Fibroblast of skin of right biceps (primary cell): ENCODE data around the gene PNCK.
"Not testable (repeated sequence)": the region's sequence is repeated elsewhere in the genome, so short reads cannot be mapped to it uniquely, and the experiment has no call there.

Source experiments
- DNase-seq: peaks from one replicate; pipeline ENCODE4 v3.0.0-alpha.2; 2013

PNCK gene

GRCh38 chrX:153685751-153686696, 12.4 kb upstream of the PNCK start:
- no peak for DNase-seq

- DNase-seq = no peak
Observed at GRCh38 chrX:153685156-153685536, 11.5 kb upstream of the PNCK start.

- no peak for DNase-seq
Observed at GRCh38 chrX:153684467-153685155, 11.0 kb upstream of the PNCK start.

- not testable (repeated sequence) for DNase-seq
Observed at GRCh38 chrX:153683486-153683885, 9.9 kb upstream of the PNCK start.

GRCh38 chrX:153681175-153681574, 7.6 kb upstream of the PNCK start:
- no peak for DNase-seq

GRCh38 chrX:153674219-153674851, 722 bp upstream of the PNCK start:
- no peak for DNase-seq

- DNase-seq = no peak
Observed at GRCh38 chrX:153672531-153673427, 834 bp downstream of the PNCK start.

GRCh38 chrX:153671589-153672530, 1.8 kb downstream of the PNCK start:
- no peak for DNase-seq

GRCh38 chrX:153670748-153671588, 2.6 kb downstream of the PNCK start:
- DNase-seq = no peak

- DNase-seq = no peak
Observed at GRCh38 chrX:153669901-153670731, 3.5 kb downstream of the PNCK start.

- no peak for DNase-seq
Observed at GRCh38 chrX:153669174-153669890, 4.3 kb downstream of the PNCK start.

GRCh38 chrX:153668423-153669173, 5.0 kb downstream of the PNCK start:
- DNase-seq = no peak

GRCh38 chrX:153667956-153668396, 5.6 kb downstream of the PNCK start:
- peak; percentile 67 for DNase-seq

GRCh38 chrX:153667281-153667955, 6.2 kb downstream of the PNCK start:
- DNase-seq = no peak

GRCh38 chrX:153665726-153666306, 7.8 kb downstream of the PNCK start:
- DNase-seq = no peak

GRCh38 chrX:153662266-153662665, 11.3 kb downstream of the PNCK start:
- DNase-seq = peak; percentile 20

GRCh38 chrX:153659268-153659667, 14.3 kb downstream of the PNCK start:
- no peak for DNase-seq
